IPS-NIHi11 (cell line): ENCODE measurements around the gene MOK.
"Not testable (repeated sequence)": the region's sequence is repeated elsewhere in the genome, so short reads cannot be mapped to it uniquely, and the experiment has no call there.

ENCODE experiments used
- DNase-seq: peaks from one replicate; pipeline ENCODE4 v3.0.0; 2012; ENCODE audit warnings: mixed read lengths, low spot score

The MOK gene

GRCh38 chr14:102321456-102322422 is 16.8 kb upstream of the MOK start:
- DNase-seq = no peak

- DNase-seq = no peak
These were observed 15.9 kb upstream of the MOK start for GRCh38 chr14:102320671-102321455.

- DNase-seq = peak; percentile 35
These were observed 15.2 kb upstream of the MOK start for GRCh38 chr14:102320033-102320660.

GRCh38 chr14:102319351-102320032 is 14.5 kb upstream of the MOK start, which contains the start of gene ZNF839:
Gene ZNF839 (plus strand): TSS chr14:102319746. CDS start chr14:102319766, 20 bp downstream.
- peak; percentile 91 for DNase-seq

DNA sequence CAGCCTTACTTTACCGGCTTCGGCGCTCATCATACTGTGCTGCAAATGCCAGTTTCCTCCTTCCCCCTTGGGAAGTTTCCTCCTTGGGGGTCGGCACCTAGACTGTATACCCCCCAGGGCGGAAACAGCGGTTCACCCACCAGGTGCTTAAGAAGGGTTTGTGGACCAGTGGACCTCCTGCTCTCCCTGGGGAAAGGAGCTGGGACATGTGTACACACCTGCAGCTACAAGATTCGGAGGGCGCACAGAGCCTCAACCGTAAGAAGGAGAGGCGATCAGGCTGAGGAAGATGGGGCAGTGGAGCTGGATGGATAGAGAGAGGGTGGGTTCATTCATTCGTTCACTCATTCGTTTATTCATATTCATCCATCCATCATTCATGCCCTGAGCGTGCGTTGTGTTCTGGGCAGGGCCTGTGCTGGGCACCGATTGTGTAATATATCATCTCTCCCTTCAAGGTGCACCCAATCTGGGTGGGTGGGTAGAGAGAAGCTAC is 13.9 kb upstream of the MOK start:
- DNase-seq = no peak

DNA sequence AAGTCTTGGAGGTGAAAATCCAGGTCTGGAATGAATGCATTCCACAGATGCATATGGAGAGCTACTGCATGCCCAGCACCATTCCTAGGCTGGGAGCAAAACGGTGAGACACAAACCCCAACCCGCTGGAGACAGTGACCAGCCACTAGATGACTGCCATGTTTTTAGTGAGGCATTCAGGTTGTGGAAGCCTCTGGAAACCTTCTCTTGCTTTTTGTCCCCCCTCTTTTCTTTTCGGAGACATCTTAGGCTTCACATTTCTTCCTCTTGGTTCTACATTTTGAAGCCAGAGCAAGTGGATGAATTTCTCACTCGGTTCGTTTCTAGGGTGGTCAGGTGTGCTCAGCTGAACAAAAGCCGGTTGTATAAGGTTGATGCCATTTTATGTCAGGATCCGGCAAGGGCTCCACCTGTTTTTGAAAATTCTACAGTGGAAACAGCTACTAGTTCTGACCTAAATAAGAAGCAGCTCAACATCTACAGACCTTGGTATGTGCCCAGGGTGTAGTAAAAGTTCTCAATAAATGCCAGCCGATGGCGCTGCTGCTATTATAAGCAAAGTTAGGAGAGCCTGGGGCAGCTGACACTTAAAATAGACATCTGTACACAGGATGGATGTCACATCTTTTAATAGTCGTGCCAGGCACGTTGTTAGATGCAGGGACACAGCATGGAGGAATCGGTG is 12.7 kb upstream of the MOK start:
- no peak for DNase-seq

GRCh38 chr14:102316743-102317563 is 12.0 kb upstream of the MOK start:
- peak; percentile 89 for DNase-seq

GRCh38 chr14:102316338-102316742 is 11.4 kb upstream of the MOK start:
- DNase-seq = no peak

DNA sequence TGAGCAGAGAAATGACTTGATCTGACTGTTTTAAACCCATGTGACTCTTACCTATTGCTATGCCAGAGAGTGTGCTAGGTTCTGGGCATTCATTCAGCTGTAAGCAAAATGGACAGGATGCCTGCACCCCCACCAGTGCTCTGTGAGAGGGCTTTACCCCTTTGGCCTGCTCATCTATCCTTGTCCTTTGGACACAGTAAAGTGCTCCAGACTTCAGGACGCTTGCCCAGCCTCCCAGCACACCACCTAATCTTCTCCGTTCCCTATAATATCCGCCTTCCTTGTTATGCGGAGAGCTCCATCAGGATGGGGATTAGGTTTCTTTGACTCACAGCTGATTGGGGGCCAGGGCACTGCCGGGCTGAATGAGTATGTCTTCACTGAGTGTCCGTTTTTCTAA is 10.2 kb upstream of the MOK start:
- DNase-seq = no peak

- peak; percentile 84 for DNase-seq
These were observed 9.5 kb upstream of the MOK start for GRCh38 chr14:102314242-102315011.

- no peak for DNase-seq
These were observed 1.3 kb downstream of the MOK start for GRCh38 chr14:102303664-102304063.

GRCh38 chr14:102298303-102299070 is 6.5 kb downstream of the MOK start:
- DNase-seq = not testable (repeated sequence)

GRCh38 chr14:102297436-102298170 is 7.4 kb downstream of the MOK start:
- no peak for DNase-seq

- no peak for DNase-seq
These were observed 9.7 kb downstream of the MOK start for GRCh38 chr14:102295270-102295669.

DNA sequence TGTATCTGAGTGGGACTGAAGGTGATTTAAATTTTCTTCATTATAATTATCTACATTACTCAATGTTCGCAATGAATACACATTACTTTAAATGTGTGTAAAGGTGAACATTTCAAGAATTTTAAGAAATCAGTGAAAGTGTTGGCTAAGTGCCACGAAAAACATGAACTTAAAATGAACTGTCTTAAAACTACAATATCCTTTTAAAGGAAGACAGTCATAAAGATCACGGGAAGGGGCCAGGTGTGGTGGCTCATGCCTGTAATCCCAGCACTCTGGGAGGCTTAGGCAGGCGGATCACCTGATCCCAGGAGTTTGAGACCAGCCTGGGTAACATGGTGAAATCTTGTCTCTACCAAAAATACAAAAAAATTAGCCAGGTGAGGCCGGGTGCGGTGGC is 11.2 kb downstream of the MOK start:
- DNase-seq = no peak

DNA sequence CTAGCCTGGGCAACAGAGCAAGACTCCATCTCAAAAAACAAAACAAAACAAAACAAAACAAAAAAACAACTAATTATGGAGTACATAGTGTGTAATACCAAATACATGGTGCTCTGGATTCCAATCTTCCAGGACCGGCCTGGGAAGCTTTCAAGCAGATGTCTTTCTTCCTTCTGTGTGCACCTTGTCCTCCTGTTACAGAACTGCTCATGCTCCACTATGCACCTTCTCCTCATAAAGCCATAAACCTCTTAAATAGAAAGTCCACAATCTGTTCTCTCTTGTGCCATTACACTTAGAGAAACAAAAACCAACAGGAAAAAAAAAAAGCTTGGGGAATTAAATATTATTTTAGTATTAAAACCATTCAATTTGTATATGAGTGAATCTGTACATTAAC is 12.5 kb downstream of the MOK start:
- no peak for DNase-seq

DNA sequence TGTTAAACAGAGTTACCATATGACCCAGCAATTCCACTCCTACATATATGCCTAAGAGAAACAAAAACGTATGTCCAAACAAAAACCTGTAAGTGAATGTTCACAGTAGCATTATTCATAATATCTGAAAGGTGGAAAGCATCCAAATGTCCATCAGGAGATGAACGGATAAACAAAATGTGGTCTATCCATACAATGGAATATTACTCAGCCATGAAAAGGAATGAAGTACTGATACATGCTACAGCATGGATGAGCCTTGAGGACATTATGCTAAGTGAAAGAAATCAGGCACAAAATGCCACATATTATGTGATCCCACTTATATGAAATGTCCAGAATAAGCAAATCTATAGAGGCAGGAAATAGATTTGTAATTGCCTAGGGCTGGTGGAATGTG is 16.8 kb downstream of the MOK start:
- DNase-seq = no peak

- DNase-seq = no peak
These were observed 19.9 kb downstream of the MOK start for GRCh38 chr14:102285106-102285505.
